HCT116 (cell line): Measurements from ENCODE around the gene FMN2. TPM values are rescaled to one million over a fixed set of nuclear protein-coding genes. Genes with fewer than 3 reads are reported as not detected.

Experiments used
- ATAC-seq: fragments of 200-7000 bp; cut with Tn5 transposase; 2 replicates; pipeline ENCODE4 v1.9.1; 2020; ENCODE audit warnings: mild to moderate bottlenecking, moderate library complexity
- BruUV-seq: library from RNA; stranded (reverse); fragments of 400-500 nt; replicated peaks from 2 replicates; lab custom pipeline; 2021; lab: Mats Ljungman, UMichigan
- CTCF ChIA-PET: fragments of 300-600 bp; sonication (Branson Sonifier 250); formaldehyde crosslinking; loops from one replicate; lab custom pipeline; 2021; ENCODE audit warnings: antibody characterized with exemption; lab: Charles Lee
- POLR2A ChIA-PET: fragments of 300-600, 350-600 bp; sonication (Branson Sonifier 250); formaldehyde crosslinking; loops from one replicate; lab custom pipeline; 2021; ENCODE audit warnings: antibody characterized with exemption; lab: Charles Lee
- RAD21 ChIA-PET, 2 experiments: fragments of 300-600 bp; sonication (Branson Sonifier 250); formaldehyde crosslinking; loops; one replicate each; lab custom pipeline; 2023; ENCODE audit warnings: low total read pairs in 2 of 2; ENCODE audit not compliant: uncharacterized antibody in 2 of 2, unreplicated experiment in 2 of 2, low non-redundant PET in 1 of 2; lab: Charles Lee
- DNase-seq: peaks from one replicate; pipeline ENCODE4 v3.0.0-alpha.2; 2010; ENCODE audit warnings: low read depth, low spot score
- H2AFZ ChIP-seq: fragments of 200-600 bp; shearing (Covaris generic), sonication (generic); 2 replicates; pipeline ENCODE4 v1.6.1; 2017; ENCODE audit warnings: low read depth, mixed run types, mixed read lengths, antibody characterized with exemption, low read length; ENCODE audit not compliant: poor library complexity, severe bottlenecking
- H3K27ac ChIP-seq: 2 replicates; pipeline ENCODE4 v1.5.1; 2012; ENCODE audit warnings: low read depth, low read length
- H3K27me3 ChIP-seq: fragments of 200-600 bp; sonication (generic); 2 replicates; pipeline ENCODE4 v1.6.1; 2016; ENCODE audit warnings: mixed run types, low read length, mixed read lengths; ENCODE audit not compliant: insufficient read depth
- H3K36me3 ChIP-seq, 2 experiments: fragments of 200-500 bp in 1 of 2; fragments of 200-600 bp in 1 of 2; sonication (Bioruptor generic) in 1 of 2; sonication (generic) in 1 of 2; 2 replicates each; pipeline versions ENCODE4 v1.5.1 to v1.6.1; 2014 to 2016; ENCODE audit warnings: low read length in 2 of 2, inconsistent platforms in 1 of 2, mixed read lengths in 1 of 2, mixed run types in 1 of 2; ENCODE audit not compliant: insufficient read depth in 2 of 2, control insufficient read depth in 1 of 2
- H3K4me1 ChIP-seq, 2 experiments: fragments of 200-600 bp in 1 of 2; sonication (generic) in 1 of 2; 2 replicates each; pipeline versions ENCODE4 v1.5.1 to v1.6.1; 2012 to 2017; ENCODE audit warnings: low read length in 2 of 2, inconsistent platforms in 1 of 2, mild to moderate bottlenecking in 1 of 2, mixed read lengths in 1 of 2, mixed run types in 1 of 2, moderate library complexity in 1 of 2; ENCODE audit not compliant: insufficient read depth in 2 of 2, control insufficient read depth in 1 of 2
- H3K4me2 ChIP-seq: fragments of 200-600 bp; sonication (generic); 2 replicates; pipeline ENCODE4 v1.6.1; 2017; ENCODE audit warnings: mixed run types, low read length, mixed read lengths
- H3K4me3 ChIP-seq, 2 experiments: fragments of 200-600 bp in 1 of 2; sonication (generic) in 1 of 2; replicated peaks in 1 of 2; 2 replicates each; pipeline ENCODE4 v1.5.1; 2011 to 2016; ENCODE audit warnings: low read length in 2 of 2, control low read depth in 1 of 2, low read depth in 1 of 2, mild to moderate bottlenecking in 1 of 2, mixed read lengths in 1 of 2, mixed run types in 1 of 2
- H3K79me2 ChIP-seq: fragments of 200-600 bp; sonication (generic); 2 replicates; pipeline ENCODE4 v1.6.1; 2017; ENCODE audit warnings: mild to moderate bottlenecking, mixed run types, low read length, moderate library complexity, mixed read lengths; ENCODE audit not compliant: insufficient read depth
- H3K9ac ChIP-seq: fragments of 200-600 bp; sonication (generic); 2 replicates; pipeline ENCODE4 v1.6.1; 2016; ENCODE audit warnings: low read length, mixed read lengths
- H3K9me2 ChIP-seq: fragments of 200-600 bp; sonication (generic), shearing (Covaris generic); 2 replicates; pipeline ENCODE4 v1.6.1; 2017; ENCODE audit warnings: mixed run types, mild to moderate bottlenecking, moderate library complexity; ENCODE audit not compliant: insufficient read depth
- H3K9me3 ChIP-seq, 2 experiments: fragments of 200-500 bp in 1 of 2; fragments of 200-600 bp in 1 of 2; sonication (Bioruptor generic) in 1 of 2; sonication (generic) in 1 of 2; 2 replicates each; pipeline ENCODE4 v1.6.1; 2014 to 2017; ENCODE audit warnings: low read length in 2 of 2, mixed read lengths in 2 of 2, inconsistent platforms in 1 of 2, low read depth in 1 of 2, mild to moderate bottlenecking in 1 of 2, mixed run types in 1 of 2, moderate library complexity in 1 of 2; ENCODE audit not compliant: control insufficient read depth in 1 of 2, insufficient read depth in 1 of 2
- H4K20me1 ChIP-seq: fragments of 200-600 bp; sonication (generic), shearing (Covaris generic); 2 replicates; pipeline ENCODE4 v1.6.1; 2017; ENCODE audit warnings: mixed run types, mild to moderate bottlenecking, moderate library complexity; ENCODE audit not compliant: insufficient read depth
- CBX3 ChIP-seq: IDR thresholded peaks from 2 replicates; pipeline ENCODE4 v1.6.1; 2012; ENCODE audit warnings: low read depth
- CEBPB ChIP-seq: IDR thresholded peaks from 2 replicates; pipeline ENCODE4 v1.6.1; 2012; ENCODE audit warnings: low read depth
- EGR1 ChIP-seq: IDR thresholded peaks from 2 replicates; pipeline ENCODE4 v1.6.1; 2012; ENCODE audit warnings: low read depth
- ELF1 ChIP-seq: IDR thresholded peaks from 2 replicates; pipeline ENCODE4 v1.6.1; 2012; ENCODE audit warnings: low read depth, borderline replicate concordance
- EZH2 ChIP-seq: fragments of 200-600 bp; sonication (generic); IDR thresholded peaks from 2 replicates; pipeline ENCODE4 v1.6.1; 2017; ENCODE audit warnings: antibody characterized with exemption, mixed run types
- FOSL1 ChIP-seq: IDR thresholded peaks from 2 replicates; pipeline ENCODE4 v1.6.1; 2012; ENCODE audit warnings: low read depth
- POLR2AphosphoS5 ChIP-seq: IDR thresholded peaks from 2 replicates; pipeline ENCODE4 v1.6.1; 2011; ENCODE audit warnings: mild to moderate bottlenecking, low read depth, low read length, moderate library complexity
- RAD21 ChIP-seq: IDR thresholded peaks from 2 replicates; pipeline ENCODE4 v1.6.1; 2012; ENCODE audit warnings: low read depth, mild to moderate bottlenecking
- SIN3A ChIP-seq: IDR thresholded peaks from 2 replicates; pipeline ENCODE4 v1.6.1; 2012; ENCODE audit warnings: low read depth
- TCF7L2 ChIP-seq: IDR thresholded peaks from 2 replicates; pipeline ENCODE4 v1.7.0; 2011; ENCODE audit warnings: borderline replicate concordance, inconsistent platforms; ENCODE audit not compliant: insufficient read depth, insufficient read length; ENCODE audit errors: extremely low read depth
- ZBTB33 ChIP-seq: IDR thresholded peaks from 2 replicates; pipeline ENCODE4 v1.6.1; 2011; ENCODE audit warnings: mild to moderate bottlenecking, low read length, moderate library complexity; ENCODE audit not compliant: insufficient replicate concordance; ENCODE audit errors: extremely low read depth
- ZFX ChIP-seq: fragments of 450-650 bp; IDR thresholded peaks from 2 replicates; pipeline ENCODE4 v1.6.1; 2017
- ZNF274 ChIP-seq: fragments of 200-500 bp; sonication (Bioruptor generic); IDR thresholded peaks from 2 replicates; pipeline ENCODE4 v1.6.1; 2014; ENCODE audit warnings: mild to moderate bottlenecking, low read depth, low read length, inconsistent platforms
- intact Hi-C: fragments of 100-400 bp; cut with micrococcal nuclease; formaldehyde crosslinking; loops from 2 replicates; pipeline ENCODE4 v1.10.0; 2022
- total RNA-seq: library from RNA; stranded (reverse); gene quantifications from one replicate; pipeline ENCODE4 v1.2.1, GENCODE V29; 2021; ENCODE audit not compliant: unreplicated experiment
- TF ChIP-seq, protein P1 (sequence below): IDR thresholded peaks from 2 replicates; pipeline ENCODE4 v1.6.1; 2012

FMN2 gene
- total RNA-seq, 1 experiment from 2014 or later: not detected

GRCh38 chr1:240363914-240364313 is 272.2 kb downstream of the FMN2 start (continued):
- TF ChIP-seq CBX3: no peak
- no peak for TF ChIP-seq ZFX
- TF ChIP-seq CEBPB: no peak
- no peak for TF ChIP-seq FOSL1
- TF ChIP-seq ZNF274: no peak
- no peak for TF ChIP-seq ELF1
- no peak for TF ChIP-seq RAD21
- TF ChIP-seq SIN3A: no peak
- TF ChIP-seq EGR1: no peak
- no peak for TF ChIP-seq POLR2AphosphoS5
- TF ChIP-seq, protein P1, sequence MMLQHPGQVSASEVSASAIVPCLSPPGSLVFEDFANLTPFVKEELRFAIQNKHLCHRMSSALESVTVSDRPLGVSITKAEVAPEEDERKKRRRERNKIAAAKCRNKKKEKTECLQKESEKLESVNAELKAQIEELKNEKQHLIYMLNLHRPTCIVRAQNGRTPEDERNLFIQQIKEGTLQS: no peak

GRCh38 chr1:240366636-240367035 is 275.0 kb downstream of the FMN2 start:
- no peak for DNase-seq
- H3K79me2 ChIP-seq: no peaks in the 10 kb centered on the region
- BruUV-seq: no TSS peak
- no peaks in the 10 kb centered on the region for H3K4me1 ChIP-seq
- peaks cover 6 to 28% of the 10 kb centered on the region in 2 experiments for H3K9me3 ChIP-seq
- no peaks in the 10 kb centered on the region for H3K27me3 ChIP-seq
- H3K4me3 ChIP-seq: no peak overlapping the region
- H3K27ac ChIP-seq: no peak overlapping the region
- no peak for TF ChIP-seq EZH2
- TF ChIP-seq ELF1: no peak
- no peak for TF ChIP-seq CBX3
- no peak for TF ChIP-seq FOSL1
- TF ChIP-seq TCF7L2: no peak
- no peak for TF ChIP-seq ZBTB33
- H3K4me2 ChIP-seq: no peak overlapping the region
- CTCF ChIA-PET: no interaction called here
- no peak overlapping the region for H3K9ac ChIP-seq
- no peak overlapping the region for H2AFZ ChIP-seq
- RAD21 ChIA-PET: no interaction called here
- no peaks in the 10 kb centered on the region for H3K36me3 ChIP-seq
- ATAC-seq: no peak
- intact Hi-C loops: no loop called here
- H3K9me2 ChIP-seq: no peaks in the 10 kb centered on the region
- H4K20me1 ChIP-seq: no peaks in the 10 kb centered on the region
- POLR2A ChIA-PET: no interaction called here
